ENCODE results near the gene DNAH10.

Gene DNAH10

DNA sequence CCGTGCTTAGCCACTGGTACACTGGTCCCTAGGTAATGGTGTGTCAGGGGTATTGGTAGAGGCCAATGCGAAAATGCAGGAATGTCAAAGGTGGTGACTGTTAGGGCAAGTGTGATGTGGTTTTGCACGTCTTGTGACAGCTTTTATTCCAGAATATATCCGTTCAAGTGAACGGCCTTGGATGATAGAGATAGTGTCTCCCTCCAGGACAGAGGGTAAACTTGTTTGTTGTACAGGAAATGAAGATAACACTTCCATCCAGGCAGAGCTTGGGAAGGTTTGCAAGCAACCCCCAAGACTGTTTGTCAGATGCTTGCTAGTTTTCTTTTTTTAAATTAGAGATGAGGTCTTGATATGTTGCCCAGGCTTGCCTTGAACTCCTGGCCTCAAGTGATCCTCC, 84.2 kb downstream of the DNAH10 start:
- DNase-seq (ENCODE audit: low spot score): no peak

DNA sequence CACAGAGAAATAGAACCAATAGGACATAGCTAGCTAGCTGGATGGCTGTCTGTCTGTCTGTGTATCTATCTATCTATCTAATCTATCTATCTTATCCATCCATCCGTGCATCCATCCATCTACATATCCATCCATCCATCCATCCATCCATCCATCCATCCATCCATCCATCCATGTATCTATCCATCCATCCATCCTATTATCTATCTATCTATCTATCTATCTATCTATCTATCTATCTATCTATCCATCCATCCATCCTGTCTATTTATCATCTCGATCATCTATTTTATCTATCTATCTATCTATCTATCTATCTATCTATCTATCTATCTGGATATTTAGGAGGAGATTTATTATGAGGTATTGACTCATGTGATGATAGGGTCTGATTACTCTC, 84.9 kb downstream of the DNAH10 start:
- no peak for DNase-seq (ENCODE audit: low spot score)

GRCh38 chr12:123847876-123848275, 85.8 kb downstream of the DNAH10 start:
- DNase-seq (ENCODE audit: low spot score): no peak

- no peak for DNase-seq (ENCODE audit: low spot score)
Observed at GRCh38 chr12:123849517-123849916, 87.4 kb downstream of the DNAH10 start.

DNA sequence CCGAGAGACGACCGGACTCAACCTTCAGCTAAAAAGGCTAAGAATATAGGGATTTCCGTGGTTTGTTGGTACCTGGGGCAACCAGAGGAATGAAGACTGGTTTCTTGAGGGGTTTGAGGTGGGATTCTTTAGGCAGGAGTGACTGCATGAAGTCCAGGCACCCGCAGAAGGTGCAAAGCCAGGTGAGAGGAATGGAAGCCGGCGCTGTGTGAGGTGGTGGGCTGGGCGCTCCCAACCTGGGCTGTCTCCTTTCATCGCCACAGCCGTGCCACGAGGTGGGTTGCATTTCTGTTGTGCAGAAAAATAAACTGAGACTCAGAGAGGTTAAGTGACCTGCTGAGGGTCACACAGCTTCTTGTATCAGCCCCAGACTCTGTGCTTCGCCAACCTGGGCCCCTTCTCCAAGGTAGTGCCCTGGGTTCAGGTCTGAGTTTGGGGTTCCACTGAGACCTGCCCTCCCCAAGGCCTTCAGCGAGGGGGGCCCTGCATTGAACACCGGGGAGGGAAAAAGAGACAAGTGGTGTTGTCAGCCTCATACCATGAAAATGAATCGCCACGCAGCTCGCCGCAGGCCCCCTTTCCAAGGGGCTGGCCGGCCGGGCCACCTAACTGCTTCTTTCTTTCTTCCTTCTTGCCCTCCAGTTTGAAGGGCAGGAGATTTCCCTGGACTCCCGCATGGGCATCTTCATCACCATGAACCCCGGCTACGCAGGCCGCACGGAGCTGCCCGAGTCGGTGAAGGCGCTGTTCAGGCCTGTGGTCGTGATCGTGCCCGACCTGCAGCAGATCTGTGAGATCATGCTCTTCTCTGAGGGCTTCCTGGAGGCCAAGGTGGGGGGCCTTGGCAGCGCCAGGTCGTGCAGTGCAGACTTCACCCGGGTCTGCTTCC, 88.4 kb downstream of the DNAH10 start:
- DNase-seq (ENCODE audit: low spot score): no peak

DNA sequence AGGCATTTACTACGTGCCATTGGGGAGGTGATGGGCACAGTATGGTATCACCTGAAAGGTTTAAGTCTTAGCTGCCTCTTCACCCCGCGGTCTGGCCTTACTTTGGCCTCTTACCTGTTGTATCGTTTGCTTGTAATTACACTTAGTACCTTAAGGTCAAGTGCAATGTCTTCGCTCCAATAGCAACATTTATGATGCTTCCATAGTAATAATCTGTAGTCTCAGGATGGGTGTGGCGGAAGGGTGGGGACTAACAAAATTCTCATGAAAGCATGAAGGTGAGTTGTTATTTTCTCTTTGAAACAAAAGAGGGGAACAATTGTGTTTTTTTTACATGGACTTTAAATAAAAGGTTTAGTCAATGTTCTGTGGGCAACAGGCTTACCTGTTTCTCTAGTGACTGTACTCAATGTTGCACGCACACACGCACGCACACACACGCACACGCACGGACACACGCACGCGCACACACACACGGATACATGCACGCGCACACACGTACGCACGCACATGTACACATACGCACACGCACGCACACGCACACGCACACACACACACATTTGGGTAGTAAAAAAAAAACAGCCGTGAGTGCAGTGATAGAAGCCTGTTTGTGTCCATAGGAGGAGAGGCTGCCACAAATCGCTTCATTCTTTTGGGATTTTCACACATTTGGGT, 91.4 kb downstream of the DNAH10 start:
- no peak for DNase-seq (ENCODE audit: low spot score)

GRCh38 chr12:123854232-123854631, 92.1 kb downstream of the DNAH10 start:
- DNase-seq (ENCODE audit: low spot score): no peak

GRCh38 chr12:123854918-123855317, 92.8 kb downstream of the DNAH10 start:
- no peak for DNase-seq (ENCODE audit: low spot score)

- no peak for DNase-seq (ENCODE audit: low spot score)
Observed at GRCh38 chr12:123856681-123857080, 94.6 kb downstream of the DNAH10 start.

GRCh38 chr12:123858176-123858575, 96.1 kb downstream of the DNAH10 start:
- DNase-seq (ENCODE audit: low spot score): no peak

DNA sequence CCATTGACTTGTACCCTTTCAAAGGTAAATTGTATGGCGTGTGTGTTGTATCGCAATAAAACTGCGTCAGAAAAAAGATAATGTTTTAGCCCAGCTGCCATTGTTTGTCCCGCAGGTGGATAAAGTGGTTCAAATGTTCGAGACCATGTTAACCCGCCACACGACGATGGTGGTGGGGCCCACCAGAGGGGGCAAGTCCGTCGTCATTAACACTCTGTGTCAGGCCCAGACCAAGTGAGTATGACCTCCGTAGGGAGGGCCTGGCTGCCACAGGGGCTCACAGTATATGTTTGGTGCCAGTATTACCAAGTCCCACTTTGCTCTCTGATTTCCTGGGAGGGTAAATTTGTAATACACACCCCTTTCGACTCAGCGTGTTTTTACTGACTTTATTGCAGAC, 96.9 kb downstream of the DNAH10 start:
- DNase-seq (ENCODE audit: low spot score): no peak

GRCh38 chr12:123860377-123860776, 98.3 kb downstream of the DNAH10 start:
- no peak for DNase-seq (ENCODE audit: low spot score)

GRCh38 chr12:123861392-123861791, 99.3 kb downstream of the DNAH10 start:
- no peak for DNase-seq (ENCODE audit: low spot score)

GRCh38 chr12:123867141-123867540, 105.0 kb downstream of the DNAH10 start:
- DNase-seq (ENCODE audit: low spot score): no peak

GRCh38 chr12:123868791-123869190, 106.7 kb downstream of the DNAH10 start:
- no peak for DNase-seq (ENCODE audit: low spot score)

DNA sequence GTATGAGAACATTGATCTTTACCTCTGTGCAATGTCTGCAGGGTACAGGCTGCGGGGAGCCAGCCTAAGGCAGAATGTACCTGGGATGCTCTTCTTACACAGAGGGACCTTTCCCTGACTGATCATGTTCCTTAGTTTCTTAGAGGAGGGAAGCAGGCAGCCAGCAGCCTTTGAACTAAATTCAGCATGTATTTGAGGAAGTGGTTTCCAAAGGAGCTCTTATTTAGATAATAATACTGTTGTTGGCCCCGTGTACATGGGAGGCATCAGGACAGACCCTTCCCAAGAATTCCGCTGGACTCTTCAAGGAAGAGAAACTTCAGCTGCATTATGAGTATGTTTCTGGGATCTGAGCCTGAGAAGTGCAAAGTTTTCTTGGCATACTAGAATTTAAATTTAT, 111.7 kb downstream of the DNAH10 start:
- DNase-seq (ENCODE audit: low spot score): no peak

DNA sequence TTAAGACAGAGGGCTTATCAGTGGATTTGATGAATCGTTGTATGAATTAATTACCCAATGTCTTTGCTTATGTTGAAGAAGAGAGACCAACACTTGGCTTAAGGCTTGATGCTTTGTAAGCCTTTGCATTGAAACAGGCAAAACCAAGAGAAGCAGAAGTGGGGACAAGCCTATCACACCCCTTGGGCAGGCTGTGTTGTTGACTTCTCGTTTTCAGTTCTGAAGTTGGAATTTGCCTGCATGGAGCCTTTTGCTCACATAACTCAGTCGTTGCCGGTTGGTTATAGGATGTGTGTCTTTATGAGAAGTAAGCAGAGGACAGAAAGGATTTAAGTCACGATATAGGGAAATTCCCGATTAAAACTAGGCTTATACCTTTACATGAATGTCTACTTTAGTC, 115.9 kb downstream of the DNAH10 start:
- DNase-seq (ENCODE audit: low spot score): no peak

GRCh38 chr12:123879101-123879500, 117.0 kb downstream of the DNAH10 start:
- DNase-seq (ENCODE audit: low spot score): no peak

GRCh38 chr12:123879691-123880090, 117.6 kb downstream of the DNAH10 start:
- DNase-seq (ENCODE audit: low spot score): no peak

- DNase-seq (ENCODE audit: low spot score): no peak
Observed at GRCh38 chr12:123882161-123882705, 120.1 kb downstream of the DNAH10 start.

DNA sequence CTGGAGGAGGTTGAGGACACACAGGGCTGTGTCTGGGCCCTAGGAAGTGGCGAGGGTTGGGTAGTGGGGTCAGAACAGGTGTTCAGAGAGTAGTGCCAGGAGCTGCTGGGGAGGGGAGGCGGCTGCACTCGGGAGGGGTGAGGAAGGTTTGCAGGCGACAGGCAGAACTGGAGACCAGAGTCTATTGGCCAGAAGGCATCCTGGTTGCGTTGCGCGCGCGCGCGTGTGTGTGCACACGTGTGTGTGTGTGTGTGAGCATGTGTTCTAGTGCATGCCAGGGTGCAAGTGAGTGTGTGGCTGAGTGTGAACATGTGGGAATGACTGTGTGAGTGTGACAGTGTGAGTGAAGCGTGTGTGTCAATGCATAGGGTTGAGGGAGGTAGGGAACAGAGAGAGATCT, 124.2 kb downstream of the DNAH10 start:
- no peak for DNase-seq (ENCODE audit: low spot score)

DNA sequence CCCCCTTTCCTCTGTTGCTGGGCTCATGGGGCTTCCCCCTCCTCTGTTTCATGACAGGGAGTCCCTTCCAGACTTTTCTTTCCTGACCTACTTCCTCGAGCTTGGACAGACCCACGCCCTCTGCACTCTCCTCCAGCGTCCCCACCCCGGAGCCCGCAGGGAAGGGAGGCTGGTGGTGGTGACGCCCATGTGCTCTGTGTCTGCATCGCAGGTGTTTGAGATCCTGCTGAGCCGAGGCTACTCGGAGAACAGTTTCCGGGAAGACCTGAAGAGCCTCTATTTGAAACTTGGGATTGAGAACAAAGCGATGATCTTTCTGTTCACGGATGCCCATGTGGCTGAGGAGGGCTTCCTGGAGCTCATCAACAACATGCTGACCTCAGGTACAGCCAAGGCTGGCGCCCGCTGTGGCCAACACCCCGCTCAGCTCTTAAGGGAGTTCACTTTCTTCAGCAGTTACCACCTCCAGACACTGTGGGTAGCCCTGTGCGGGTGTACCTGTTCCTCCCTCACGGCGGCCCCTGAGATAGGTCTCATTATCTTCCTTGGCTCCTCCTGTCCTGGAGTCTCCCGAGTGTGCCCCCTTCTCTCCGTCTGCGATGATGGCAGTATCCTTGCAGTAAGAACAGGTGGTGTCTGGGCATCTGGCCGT, 125.0 kb downstream of the DNAH10 start:
- no peak for DNase-seq (ENCODE audit: low spot score)

DNA sequence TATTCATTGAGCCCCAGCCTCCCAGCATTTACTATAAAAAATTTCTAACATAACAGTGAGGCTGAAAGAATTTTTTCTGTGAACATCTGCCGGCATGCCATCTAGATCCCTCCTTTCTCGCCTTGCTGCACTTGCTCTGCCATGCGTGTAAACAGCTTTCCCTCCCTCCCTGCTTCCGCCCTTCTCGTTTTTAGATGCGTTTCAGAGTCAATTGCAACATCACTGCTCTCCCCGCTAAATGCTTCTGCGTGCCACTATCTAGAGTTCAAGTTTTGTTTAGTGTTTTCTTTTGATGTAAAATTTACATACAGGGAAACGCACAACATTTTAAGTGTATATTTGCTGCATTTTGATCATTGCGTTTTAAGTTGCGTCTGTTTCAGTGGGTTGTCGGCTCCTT, 126.9 kb downstream of the DNAH10 start:
- DNase-seq (ENCODE audit: low spot score): no peak
